22Rv1 (cell line): ENCODE measurements around the gene SERPINE2.

Experiments used
- H3K27ac ChIP-seq: fragments of 450-650 bp; 2 replicates; pipeline ENCODE4 v1.5.1; 2017
- ZFX ChIP-seq: fragments of 450-650 bp; IDR thresholded peaks from 2 replicates; pipeline ENCODE4 v1.6.1; 2017; ENCODE audit warnings: antibody characterized with exemption, borderline replicate concordance
- TF ChIP-seq, protein P1 (sequence below): fragments of 450-650 bp; IDR thresholded peaks from 2 replicates; pipeline ENCODE4 v1.5.1; 2017; ENCODE audit warnings: mild to moderate bottlenecking

Gene SERPINE2

DNA sequence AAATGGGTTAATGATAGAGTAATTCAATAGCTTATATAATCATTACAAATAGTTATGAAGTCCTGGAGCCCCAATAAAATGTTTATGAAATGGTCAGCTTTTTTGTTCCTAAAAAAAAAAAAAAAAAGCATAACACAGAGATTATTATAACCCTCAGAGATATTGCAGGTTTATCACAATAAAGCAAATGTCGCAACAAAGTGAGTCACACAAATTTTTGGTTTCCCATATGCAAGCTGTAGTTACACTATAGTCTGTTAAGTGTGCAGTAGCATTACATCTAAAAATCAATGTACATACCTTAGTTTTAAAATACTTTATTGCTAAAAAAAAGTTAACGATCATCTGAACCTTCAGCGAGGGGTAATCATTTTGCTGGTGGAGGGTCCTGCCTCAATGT lies 114.0 kb downstream of the SERPINE2 start:
- H3K27ac ChIP-seq: no peak overlapping the region
- no peak for TF ChIP-seq ZFX
- TF ChIP-seq, protein P1, sequence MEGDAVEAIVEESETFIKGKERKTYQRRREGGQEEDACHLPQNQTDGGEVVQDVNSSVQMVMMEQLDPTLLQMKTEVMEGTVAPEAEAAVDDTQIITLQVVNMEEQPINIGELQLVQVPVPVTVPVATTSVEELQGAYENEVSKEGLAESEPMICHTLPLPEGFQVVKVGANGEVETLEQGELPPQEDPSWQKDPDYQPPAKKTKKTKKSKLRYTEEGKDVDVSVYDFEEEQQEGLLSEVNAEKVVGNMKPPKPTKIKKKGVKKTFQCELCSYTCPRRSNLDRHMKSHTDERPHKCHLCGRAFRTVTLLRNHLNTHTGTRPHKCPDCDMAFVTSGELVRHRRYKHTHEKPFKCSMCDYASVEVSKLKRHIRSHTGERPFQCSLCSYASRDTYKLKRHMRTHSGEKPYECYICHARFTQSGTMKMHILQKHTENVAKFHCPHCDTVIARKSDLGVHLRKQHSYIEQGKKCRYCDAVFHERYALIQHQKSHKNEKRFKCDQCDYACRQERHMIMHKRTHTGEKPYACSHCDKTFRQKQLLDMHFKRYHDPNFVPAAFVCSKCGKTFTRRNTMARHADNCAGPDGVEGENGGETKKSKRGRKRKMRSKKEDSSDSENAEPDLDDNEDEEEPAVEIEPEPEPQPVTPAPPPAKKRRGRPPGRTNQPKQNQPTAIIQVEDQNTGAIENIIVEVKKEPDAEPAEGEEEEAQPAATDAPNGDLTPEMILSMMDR: no peak
